Liver (tissue), 9 donors: ENCODE results near the gene EXOC2. TPM values are rescaled to one million over a fixed set of nuclear protein-coding genes. Genes with fewer than 3 reads are reported as not detected.
"Not testable (repeated sequence)": the region's sequence is repeated elsewhere in the genome, so short reads cannot be mapped to it uniquely, and the experiment has no call there.

ENCODE experiments used
- DNase-seq: peaks from one replicate; pipeline ENCODE4 v3.0.0-alpha.2; 2017; ENCODE audit warnings: low spot score
- H3K27ac ChIP-seq, 2 donors: one replicate each; pipeline ENCODE4 v1.7.0; 2013; ENCODE audit warnings: inconsistent platforms in 2 of 2, low read length in 2 of 2, control low read depth in 1 of 2, low read depth in 1 of 2, mild to moderate bottlenecking in 1 of 2
- H3K27me3 ChIP-seq, 4 donors: one replicate each; pipeline versions ENCODE4 v1.6.1 to v1.7.0; 2013; ENCODE audit warnings: low read length in 3 of 4, inconsistent platforms in 1 of 4, mild to moderate bottlenecking in 1 of 4, moderate library complexity in 1 of 4; ENCODE audit not compliant: control insufficient read depth in 4 of 4, insufficient read depth in 4 of 4
- H3K36me3 ChIP-seq, 4 donors: one replicate each; pipeline versions ENCODE4 v1.6.1 to v1.7.0; 2013; ENCODE audit warnings: low read length in 3 of 4, mild to moderate bottlenecking in 3 of 4, low read depth in 1 of 4, moderate library complexity in 1 of 4; ENCODE audit not compliant: control insufficient read depth in 4 of 4, insufficient read depth in 3 of 4
- H3K4me1 ChIP-seq, 4 donors: one replicate each; pipeline versions ENCODE4 v1.6.1 to v1.7.0; 2013; ENCODE audit warnings: low read length in 3 of 4, mild to moderate bottlenecking in 3 of 4, moderate library complexity in 1 of 4; ENCODE audit not compliant: control insufficient read depth in 4 of 4, insufficient read depth in 4 of 4
- H3K4me3 ChIP-seq, 3 donors: one replicate each; pipeline versions ENCODE4 v1.6.1 to v1.7.0; 2013; ENCODE audit warnings: low read length in 3 of 3, control low read depth in 1 of 3, low read depth in 1 of 3, mild to moderate bottlenecking in 1 of 3
- H3K9ac ChIP-seq, 2 donors: one replicate each; pipeline ENCODE4 v1.7.0; 2013; ENCODE audit warnings: low read length in 2 of 2, mild to moderate bottlenecking in 2 of 2, moderate library complexity in 2 of 2, control low read depth in 1 of 2, low read depth in 1 of 2
- H3K9me3 ChIP-seq, 4 donors: one replicate each; pipeline versions ENCODE4 v1.6.1 to v1.7.0; 2013; ENCODE audit warnings: low read length in 3 of 4; ENCODE audit not compliant: control insufficient read depth in 4 of 4
- CTCF ChIP-seq: fragments of 150-350 bp; IDR thresholded peaks from 2 replicates; pipeline ENCODE4 v1.5.1; 2017; ENCODE audit warnings: improper control_type of control experiment, low read depth, low read length; ENCODE audit not compliant: missing input control
- EGR1 ChIP-seq, 2 donors: IDR thresholded peaks; 2 replicates each; pipeline ENCODE4 v1.6.1; 2016 to 2018; ENCODE audit warnings: antibody characterized with exemption in 2 of 2, low read depth in 2 of 2
- FOXA2 ChIP-seq: IDR thresholded peaks from 2 replicates; pipeline ENCODE4 v1.6.1; 2016; ENCODE audit warnings: antibody characterized with exemption
- GABPA ChIP-seq, 2 donors: IDR thresholded peaks in 1 of 2; conservative IDR thresholded peaks in 1 of 2; 2 replicates each; pipeline ENCODE4 v1.6.1; 2016; ENCODE audit warnings: antibody characterized with exemption in 2 of 2, mild to moderate bottlenecking in 1 of 2, moderate library complexity in 1 of 2
- HNF4A ChIP-seq, 2 donors: conservative IDR thresholded peaks; 2 replicates each; pipeline ENCODE4 v1.6.1; 2016; ENCODE audit warnings: antibody characterized with exemption in 2 of 2, mild to moderate bottlenecking in 2 of 2
- HNF4G ChIP-seq: IDR thresholded peaks from 2 replicates; pipeline ENCODE4 v1.6.1; 2016; ENCODE audit warnings: antibody characterized with exemption
- JUND ChIP-seq, 2 donors: IDR thresholded peaks; 2 replicates each; pipeline ENCODE4 v1.6.1; 2016; ENCODE audit warnings: antibody characterized with exemption in 2 of 2
- NR2F2 ChIP-seq: IDR thresholded peaks from 2 replicates; pipeline ENCODE4 v1.6.1; 2016; ENCODE audit warnings: antibody characterized with exemption
- SP1 ChIP-seq: IDR thresholded peaks from 2 replicates; pipeline ENCODE4 v1.6.1; 2018; ENCODE audit warnings: antibody characterized with exemption, mild to moderate bottlenecking
- YY1 ChIP-seq: IDR thresholded peaks from 2 replicates; pipeline ENCODE4 v1.6.1; 2016; ENCODE audit warnings: antibody characterized with exemption, mild to moderate bottlenecking
- WGBS: extraction: QIAGEN DNeasy Blood & Tissue Kit; methylation state at CpG from one replicate; pipeline ENCODE4 v1.1.7; 2013; 5-methylcytosine and 5-hydroxymethylcytosine counted together
- polyA plus RNA-seq, 2 donors: library from polyadenylated mRNA; stranded (reverse) in 1 of 2; unstranded in 1 of 2; fragments of 200-250 nt in 1 of 2; fragments of >200 nt in 1 of 2; fragmentation: Nextera tagmentation in 1 of 2; extraction: Ambion mirVana in 1 of 2; gene quantifications; one replicate each; pipeline versions ENCODE4 v1.2.1 to v1.2.3, GENCODE V29; 2013 to 2015
- total RNA-seq, 2 donors: library from RNA; depleted of rRNA; stranded (reverse); fragments of >200 nt; gene quantifications; one replicate each; pipeline ENCODE4 v1.2.3, GENCODE V29; 2014
- TF ChIP-seq, protein P1 (sequence below): IDR thresholded peaks from 2 replicates; pipeline ENCODE4 v1.6.1; 2016; ENCODE audit warnings: antibody characterized with exemption
- TF ChIP-seq, protein P2 (sequence below): IDR thresholded peaks from 2 replicates; pipeline ENCODE4 v1.6.1; 2016; ENCODE audit warnings: antibody characterized with exemption, mild to moderate bottlenecking
- TF ChIP-seq, protein P3 (sequence below): IDR thresholded peaks from 2 replicates; pipeline ENCODE4 v1.6.1; 2016; ENCODE audit warnings: antibody characterized with exemption
- donor health status: healthy.
- donor health status: healthy.
- donor health status: healthy.
- donor health status: healthy.
- donor health status: healthy.

The EXOC2 gene
- total and polyA plus RNA-seq, 4 donors, result 6.7 to 15.3 (median 9.2) TPM

- DNase-seq, result no peak
- Histone ChIP-seq H3K4me1 (no peaks in the 10 kb centered on the region), H3K9me3 (no peaks in the 10 kb centered on the region), H3K36me3 (no peaks in the 10 kb centered on the region), H3K9ac (no peak overlapping the region), H3K27ac (no peak overlapping the region), H3K27me3 (no peaks in the 10 kb centered on the region), H3K4me3 (no peak overlapping the region)
- TF ChIP-seq, protein P1, sequence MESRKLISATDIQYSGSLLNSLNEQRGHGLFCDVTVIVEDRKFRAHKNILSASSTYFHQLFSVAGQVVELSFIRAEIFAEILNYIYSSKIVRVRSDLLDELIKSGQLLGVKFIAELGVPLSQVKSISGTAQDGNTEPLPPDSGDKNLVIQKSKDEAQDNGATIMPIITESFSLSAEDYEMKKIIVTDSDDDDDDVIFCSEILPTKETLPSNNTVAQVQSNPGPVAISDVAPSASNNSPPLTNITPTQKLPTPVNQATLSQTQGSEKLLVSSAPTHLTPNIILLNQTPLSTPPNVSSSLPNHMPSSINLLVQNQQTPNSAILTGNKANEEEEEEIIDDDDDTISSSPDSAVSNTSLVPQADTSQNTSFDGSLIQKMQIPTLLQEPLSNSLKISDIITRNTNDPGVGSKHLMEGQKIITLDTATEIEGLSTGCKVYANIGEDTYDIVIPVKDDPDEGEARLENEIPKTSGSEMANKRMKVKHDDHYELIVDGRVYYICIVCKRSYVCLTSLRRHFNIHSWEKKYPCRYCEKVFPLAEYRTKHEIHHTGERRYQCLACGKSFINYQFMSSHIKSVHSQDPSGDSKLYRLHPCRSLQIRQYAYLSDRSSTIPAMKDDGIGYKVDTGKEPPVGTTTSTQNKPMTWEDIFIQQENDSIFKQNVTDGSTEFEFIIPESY, result no peak
- TF ChIP-seq GABPA (IDR thresholded peaks at IDR 0.05 in 1 of 2, conservative IDR thresholded peaks at IDR 0.05 in 1 of 2), result no peak
- no peak for TF ChIP-seq EGR1 (IDR thresholded peaks at IDR 0.05; ENCODE audit: low read depth in 2 of 2)
- no peak for TF ChIP-seq NR2F2
- no peak for TF ChIP-seq JUND (IDR thresholded peaks at IDR 0.05)
- TF ChIP-seq YY1, result no peak
- TF ChIP-seq FOXA2, result no peak
- TF ChIP-seq, protein P2, sequence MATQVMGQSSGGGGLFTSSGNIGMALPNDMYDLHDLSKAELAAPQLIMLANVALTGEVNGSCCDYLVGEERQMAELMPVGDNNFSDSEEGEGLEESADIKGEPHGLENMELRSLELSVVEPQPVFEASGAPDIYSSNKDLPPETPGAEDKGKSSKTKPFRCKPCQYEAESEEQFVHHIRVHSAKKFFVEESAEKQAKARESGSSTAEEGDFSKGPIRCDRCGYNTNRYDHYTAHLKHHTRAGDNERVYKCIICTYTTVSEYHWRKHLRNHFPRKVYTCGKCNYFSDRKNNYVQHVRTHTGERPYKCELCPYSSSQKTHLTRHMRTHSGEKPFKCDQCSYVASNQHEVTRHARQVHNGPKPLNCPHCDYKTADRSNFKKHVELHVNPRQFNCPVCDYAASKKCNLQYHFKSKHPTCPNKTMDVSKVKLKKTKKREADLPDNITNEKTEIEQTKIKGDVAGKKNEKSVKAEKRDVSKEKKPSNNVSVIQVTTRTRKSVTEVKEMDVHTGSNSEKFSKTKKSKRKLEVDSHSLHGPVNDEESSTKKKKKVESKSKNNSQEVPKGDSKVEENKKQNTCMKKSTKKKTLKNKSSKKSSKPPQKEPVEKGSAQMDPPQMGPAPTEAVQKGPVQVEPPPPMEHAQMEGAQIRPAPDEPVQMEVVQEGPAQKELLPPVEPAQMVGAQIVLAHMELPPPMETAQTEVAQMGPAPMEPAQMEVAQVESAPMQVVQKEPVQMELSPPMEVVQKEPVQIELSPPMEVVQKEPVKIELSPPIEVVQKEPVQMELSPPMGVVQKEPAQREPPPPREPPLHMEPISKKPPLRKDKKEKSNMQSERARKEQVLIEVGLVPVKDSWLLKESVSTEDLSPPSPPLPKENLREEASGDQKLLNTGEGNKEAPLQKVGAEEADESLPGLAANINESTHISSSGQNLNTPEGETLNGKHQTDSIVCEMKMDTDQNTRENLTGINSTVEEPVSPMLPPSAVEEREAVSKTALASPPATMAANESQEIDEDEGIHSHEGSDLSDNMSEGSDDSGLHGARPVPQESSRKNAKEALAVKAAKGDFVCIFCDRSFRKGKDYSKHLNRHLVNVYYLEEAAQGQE, result no peak
- no peak for TF ChIP-seq CTCF
- TF ChIP-seq HNF4G, result no peak
- no peak for TF ChIP-seq SP1
- TF ChIP-seq, protein P3, sequence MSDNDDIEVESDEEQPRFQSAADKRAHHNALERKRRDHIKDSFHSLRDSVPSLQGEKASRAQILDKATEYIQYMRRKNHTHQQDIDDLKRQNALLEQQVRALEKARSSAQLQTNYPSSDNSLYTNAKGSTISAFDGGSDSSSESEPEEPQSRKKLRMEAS, result no peak
- WGBS, result 97% methylated on average over 1 of the region's 7 CpGs
Observed at GRCh38 chr6:667253-667927, 25.5 kb downstream of the EXOC2 start.

- Histone ChIP-seq H3K36me3 (no peaks in the 10 kb centered on the region), H3K9me3 (no peaks in the 10 kb centered on the region), H3K27ac (no peak overlapping the region), H3K9ac (no peak overlapping the region), H3K27me3 (no peaks in the 10 kb centered on the region), H3K4me1 (no peaks in the 10 kb centered on the region), H3K4me3 (no peak overlapping the region)
- TF ChIP-seq HNF4A (conservative IDR thresholded peaks at IDR 0.05), result no peak
- TF ChIP-seq GABPA (IDR thresholded peaks at IDR 0.05 in 1 of 2, conservative IDR thresholded peaks at IDR 0.05 in 1 of 2), result no peak
- TF ChIP-seq, protein P2, result no peak
- TF ChIP-seq, protein P3, result no peak
- TF ChIP-seq EGR1 (IDR thresholded peaks at IDR 0.05; ENCODE audit: low read depth in 2 of 2), result no peak
- no peak for TF ChIP-seq HNF4G
- no peak for DNase-seq
- 94% methylated on average over 5 of the region's 5 CpGs for WGBS
Observed at GRCh38 chr6:665403-666267, 27.3 kb downstream of the EXOC2 start.

- H3K4me3 ChIP-seq, H3K4me1 ChIP-seq, H3K9me3 ChIP-seq, DNase-seq, H3K9ac ChIP-seq, H3K27me3 ChIP-seq, H3K36me3 ChIP-seq, H3K27ac ChIP-seq: not testable (repeated sequence)
- WGBS, result 70% methylated on average over 4 of the region's 4 CpGs
Observed at GRCh38 chr6:663788-664187, 29.2 kb downstream of the EXOC2 start.
